ENCODE data around the gene GYS1.

GYS1 gene

DNA sequence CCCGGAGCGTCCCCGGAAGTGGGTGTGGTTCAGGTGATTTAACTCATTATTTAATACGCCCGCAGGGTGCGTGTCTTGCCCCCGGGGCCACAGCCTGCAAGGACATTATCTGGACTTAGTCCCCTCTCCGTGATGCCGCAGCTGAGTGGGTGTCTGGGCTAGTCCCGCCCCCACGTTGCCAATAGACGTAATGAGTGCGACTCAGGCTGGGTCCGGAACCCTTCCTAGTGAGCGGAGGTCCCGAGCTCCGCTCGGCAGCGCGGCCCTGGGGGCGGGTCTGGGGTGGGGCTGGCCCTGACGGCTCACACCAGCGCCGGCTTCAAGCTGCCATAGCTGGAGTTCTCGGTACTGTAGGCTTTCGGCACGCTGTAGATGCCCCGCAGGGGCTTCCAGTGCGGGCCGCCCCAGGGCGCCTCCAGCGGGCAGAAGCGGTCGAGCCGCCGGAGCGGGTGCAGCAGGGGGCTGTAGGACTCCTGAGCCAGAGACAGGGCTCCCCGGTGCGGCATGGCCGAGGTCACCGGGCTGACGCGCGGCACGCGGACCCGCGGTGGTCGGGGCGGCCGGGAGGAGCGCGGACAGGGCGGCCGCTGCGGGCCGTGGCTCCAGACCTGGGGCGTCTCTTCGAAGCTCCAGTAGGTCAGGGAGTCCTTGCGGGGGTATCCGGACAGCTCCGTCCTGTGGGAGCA, 24.7 kb upstream of the GYS1 start:
- DNase-seq, result peak; percentile 65

DNA sequence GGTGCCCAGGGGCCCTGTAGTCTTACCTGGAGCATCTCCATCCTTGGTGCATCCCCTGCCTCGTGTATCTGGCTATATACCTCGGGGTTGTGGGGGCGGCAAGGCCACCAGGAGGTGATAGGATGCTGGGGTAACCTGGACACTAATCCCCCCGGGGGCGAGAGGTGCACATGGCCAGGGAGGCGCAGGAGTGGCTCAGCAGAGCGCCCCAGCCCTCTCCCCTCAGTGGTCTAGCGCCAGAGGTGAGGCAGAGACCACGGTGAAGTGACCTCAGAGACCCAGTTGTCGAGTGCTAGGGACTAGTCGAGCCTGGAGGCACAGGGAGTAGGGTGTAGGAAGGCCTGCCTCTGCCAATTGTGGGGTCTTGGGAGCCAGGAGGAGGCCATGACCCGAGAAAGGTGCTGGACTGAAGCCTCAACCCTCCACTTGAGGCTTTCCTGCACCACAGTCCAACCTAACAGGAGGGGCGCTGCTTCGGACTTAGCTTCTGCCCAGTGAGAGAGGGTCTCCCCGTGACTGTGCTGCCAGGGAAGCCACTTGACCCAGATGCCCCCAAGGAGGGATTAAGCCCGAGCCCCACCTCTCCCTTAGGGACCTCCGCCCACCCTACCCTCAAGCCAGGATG, 24.0 kb upstream of the GYS1 start, which contains the start of gene LHB:
LHB (minus strand) TSS at position 51 of the 625 bp plus-strand sequence; CDS start at position 41, 10 bp downstream.
- no peak for DNase-seq

DNA sequence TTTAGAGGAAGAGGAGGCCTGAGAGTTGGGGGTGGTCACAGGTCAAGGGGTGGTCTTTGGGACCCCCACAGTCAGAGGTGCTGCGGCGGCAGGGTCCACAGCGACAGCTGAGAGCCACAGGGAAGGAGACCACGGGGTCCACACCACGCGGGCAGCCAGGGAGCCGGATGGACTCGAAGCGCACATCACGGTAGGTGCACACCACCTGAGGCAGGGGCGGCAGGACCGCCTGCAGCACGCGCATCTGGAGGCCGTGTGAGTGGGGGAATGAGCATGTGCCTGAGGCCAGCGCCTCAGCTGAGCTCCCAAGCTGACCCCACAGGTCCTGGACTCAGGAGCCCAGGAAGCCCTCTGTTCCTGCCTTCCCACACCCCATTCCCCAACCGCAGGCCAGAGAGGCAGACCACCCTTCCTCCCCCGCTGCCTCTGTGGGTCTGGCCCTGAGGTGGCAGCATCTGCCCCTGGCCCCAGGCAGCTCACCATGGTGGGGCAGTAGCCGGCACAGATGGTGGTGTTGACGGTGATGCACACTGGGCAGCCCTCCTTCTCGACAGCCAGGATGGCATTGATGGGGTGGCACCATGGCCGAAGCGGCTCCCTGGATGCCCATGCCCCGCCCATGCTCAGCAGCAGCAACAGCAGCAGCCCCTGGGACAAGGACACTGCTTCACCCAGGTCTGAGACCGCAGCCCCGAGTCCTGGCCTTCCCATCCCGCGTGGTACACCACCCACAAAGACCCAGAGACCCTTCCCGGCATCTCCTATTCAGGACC, 23.1 kb upstream of the GYS1 start:
- no peak for DNase-seq

DNA sequence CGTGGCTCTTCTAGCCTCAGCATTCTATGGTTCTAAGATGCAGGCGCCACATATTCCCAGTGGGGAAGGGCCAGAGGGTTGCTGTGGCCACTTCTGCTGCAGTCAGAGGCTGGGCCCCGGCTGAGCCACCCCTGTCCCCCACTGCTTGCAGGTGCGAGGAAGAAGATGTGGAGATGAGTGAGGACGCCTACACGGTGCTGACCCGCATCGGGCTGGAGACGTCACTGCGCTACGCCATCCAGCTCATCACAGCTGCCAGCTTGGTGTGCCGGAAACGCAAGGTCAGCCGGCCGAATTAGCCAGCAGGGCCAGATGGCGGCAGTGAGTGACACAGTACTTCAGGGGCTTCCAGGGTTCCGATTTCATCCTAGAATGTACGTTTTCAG, 21.8 kb upstream of the GYS1 start:
- no peak for DNase-seq

DNA sequence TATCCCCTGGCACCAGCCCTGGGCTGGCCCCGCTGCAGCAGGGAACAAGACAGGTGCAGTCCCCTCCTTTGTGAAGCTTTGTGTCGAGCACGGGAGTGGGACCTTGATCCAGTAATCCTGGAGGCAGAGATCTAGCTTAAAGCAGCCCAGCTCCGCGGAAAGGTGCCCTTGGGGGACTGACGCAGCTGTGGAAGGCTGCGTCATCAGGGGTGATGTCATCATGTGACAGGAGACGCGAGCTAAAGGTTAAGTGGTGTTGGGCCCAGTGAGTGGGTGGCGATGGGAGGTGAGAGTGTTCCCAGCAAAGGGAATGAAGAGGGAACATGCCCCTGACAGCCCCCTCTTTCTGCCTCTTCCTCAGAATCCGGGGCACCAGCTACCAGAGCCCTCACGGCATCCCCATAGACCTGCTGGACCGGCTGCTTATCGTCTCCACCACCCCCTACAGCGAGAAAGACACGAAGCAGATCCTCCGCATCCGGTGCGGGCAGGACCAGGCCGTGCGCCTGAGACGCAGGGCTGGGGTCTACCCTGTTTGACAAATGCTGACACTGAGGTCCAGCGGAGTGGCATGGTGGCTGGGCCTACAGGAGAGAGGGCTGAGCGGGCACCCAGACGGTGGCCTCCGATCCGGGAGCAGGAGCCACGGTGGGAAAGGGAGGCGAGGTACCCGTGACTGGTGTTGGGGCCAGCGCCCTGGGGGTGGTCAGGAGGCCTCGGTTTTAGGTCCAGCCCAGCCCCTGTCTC, 21.2 kb upstream of the GYS1 start:
- no peak for DNase-seq

DNA sequence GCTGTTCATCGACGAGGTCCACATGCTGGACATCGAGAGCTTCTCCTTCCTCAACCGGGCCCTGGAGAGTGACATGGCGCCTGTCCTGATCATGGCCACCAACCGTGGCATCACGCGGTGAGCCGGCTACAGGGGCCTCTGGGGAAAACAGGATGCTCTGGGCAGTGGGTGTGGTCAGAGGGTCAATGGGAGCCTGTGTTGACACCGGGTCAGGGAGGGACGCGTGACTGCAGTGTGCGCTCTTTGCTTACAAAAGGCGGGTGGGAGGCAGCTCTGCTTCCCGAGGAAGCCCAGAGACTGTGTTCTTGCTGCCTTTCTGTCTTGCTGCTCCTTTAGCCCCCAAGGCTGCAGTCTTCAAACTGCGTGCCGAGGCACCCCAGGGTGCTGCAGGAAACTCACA, 18.1 kb upstream of the GYS1 start:
- no peak for DNase-seq

DNA sequence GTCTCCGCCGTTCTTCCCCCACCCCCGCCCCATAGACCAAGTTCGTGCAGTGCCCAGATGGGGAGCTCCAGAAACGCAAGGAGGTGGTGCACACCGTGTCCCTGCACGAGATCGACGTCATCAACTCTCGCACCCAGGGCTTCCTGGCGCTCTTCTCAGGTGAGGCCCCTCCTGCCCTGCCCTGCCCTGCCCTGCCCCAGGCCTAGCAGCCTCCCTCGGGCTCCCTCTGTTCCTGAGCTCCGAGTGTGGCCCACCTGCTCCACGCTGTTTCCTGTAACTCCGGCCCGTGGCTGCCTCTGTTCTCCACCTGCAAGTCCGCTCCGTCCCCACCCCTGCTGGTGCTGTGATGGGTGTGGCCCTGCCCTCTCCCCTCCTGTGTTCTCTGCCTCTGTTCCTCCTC, 17.3 kb upstream of the GYS1 start:
- no peak for DNase-seq

DNA sequence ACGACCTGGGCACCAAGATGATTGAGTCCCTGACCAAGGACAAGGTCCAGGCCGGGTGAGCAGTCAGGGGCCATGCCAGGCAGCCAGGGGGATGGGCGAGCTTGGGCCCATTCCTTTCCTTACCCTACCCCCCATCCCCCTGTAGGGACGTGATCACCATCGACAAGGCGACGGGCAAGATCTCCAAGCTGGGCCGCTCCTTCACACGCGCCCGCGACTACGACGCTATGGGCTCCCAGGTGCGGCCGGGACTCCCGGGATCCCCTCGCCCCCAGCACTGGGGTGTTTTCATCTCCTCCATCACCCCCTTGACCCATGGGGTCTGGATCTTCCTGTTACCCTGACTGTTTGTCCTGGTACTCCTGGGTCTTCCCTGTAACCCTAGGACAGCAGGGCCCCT, 16.7 kb upstream of the GYS1 start:
- no peak for DNase-seq

DNA sequence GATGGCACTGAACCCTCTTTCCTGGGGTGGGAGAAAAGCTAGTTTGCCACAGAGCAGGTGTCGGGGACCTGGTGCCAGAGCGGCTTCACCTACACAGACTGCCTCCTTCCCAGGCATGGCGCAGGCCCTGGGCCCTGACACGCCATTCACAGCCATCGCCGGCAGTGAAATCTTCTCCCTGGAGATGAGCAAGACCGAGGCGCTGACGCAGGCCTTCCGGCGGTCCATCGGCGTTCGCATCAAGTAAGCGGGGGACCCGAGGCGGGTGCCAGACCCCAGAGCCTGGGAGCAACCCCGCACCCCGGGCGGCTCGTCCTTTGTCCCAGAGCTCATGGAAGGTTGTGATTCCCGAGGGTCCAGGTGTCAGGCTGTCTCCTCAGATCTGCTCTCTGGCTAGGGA, 13.8 kb upstream of the GYS1 start:
- DNase-seq, result no peak

DNA sequence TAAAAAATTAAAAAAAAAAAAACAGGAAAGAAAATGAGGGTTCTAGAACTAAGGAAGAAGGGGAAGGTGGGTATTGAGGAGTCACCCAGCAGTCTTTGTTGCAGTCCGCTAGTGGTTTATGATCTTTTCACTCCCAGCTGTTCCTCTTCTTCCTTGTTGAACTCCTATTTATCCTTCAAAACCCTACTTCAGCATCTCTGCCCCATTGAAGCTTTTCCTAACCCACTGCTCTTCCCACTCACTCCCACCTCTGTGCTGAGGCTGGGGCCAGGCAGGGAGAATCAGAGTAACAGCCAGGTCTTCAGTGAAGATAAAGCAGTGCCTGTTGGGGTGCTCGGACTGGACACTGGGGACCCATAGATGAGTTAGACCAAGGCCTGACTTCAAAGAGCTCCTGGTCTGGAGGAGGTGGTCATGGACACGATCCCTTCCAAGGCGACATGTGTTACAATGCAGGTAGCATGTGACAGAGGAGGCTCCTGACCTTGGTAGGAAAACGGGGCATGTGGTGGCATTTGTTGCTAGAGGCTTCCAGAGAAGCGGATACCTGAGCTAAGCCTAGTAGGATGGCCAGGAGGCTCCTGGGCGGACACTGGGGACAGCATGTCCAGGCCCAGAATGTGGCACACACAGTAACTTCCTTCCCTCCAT, 12.0 kb upstream of the GYS1 start:
- no peak for DNase-seq

DNA sequence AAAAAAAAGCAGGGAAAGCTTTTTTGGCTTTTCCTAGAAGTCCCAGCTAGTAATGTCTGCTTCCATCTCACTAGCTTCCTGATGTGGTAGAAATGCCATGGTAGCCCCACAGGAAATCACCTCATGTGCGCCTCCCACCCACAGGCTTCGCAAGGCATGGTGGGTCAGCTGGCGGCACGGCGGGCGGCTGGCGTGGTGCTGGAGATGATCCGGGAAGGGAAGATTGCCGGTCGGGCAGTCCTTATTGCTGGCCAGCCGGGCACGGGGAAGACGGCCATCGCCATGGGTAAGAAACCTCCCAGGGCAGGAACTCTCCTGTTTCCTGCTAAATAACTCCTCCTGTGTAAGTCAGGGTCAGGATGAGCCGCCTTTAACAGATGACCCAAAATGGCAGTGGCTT, 11.0 kb upstream of the GYS1 start:
- no peak for DNase-seq

DNA sequence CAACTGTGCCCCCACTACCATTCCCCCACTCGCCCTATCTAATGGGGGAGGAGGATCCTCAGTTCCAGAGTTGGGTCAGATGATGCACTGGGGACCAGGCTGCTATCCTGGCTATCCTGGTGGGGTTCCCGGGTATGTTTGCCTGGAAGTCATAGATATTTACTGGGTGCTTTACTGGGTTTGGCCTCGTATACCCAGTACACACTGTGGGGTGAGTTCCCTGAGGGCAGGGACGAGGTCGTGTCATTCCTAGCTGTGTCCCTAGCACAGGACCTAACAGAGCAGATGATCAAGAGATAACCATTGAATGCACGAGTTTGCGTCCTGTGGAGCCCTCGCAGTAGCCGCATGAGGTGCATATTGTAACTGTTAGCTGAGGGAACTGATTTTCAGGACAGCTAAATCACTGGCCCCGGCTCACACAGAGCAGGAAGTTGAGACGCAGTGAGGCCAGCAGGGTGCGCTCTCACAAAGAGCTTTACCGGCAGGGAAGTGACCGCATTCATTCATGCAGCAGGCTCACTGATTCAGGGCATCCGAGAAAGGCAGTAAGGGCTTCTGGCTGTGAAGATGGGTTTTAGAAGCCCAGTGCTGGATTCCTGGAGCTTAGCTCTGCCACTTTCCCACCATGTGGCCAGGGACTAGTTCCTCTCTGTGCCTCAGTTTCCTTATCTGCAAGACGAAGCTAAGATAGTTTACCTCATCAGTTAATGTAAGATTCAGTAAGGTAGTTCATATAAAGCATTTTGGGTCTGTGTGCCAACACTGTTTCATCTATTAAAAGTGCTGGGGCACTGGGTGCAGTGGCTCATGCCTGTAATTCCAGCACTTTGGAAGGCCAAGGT, 6.6 kb upstream of the GYS1 start:
- peak; percentile 50 for DNase-seq

DNA sequence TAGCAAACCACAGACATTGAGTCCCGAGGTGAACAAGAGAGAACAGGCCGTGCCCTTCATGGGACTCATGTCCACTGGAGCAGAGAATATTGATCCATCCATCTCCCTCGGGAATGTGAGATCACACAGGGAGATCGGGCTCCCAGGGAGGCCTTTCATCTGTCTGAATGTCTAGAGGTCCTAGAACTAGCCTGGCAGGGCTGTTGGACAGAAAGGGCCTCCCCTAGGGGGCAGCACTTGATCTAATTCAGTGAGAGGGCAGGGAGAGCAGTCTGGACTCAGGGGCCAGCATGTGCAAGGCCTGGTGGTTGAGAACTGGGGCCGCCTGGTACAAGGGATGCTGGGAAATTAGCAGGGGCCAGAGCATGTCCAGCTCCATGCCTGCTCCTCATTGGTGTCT, 4.9 kb upstream of the GYS1 start:
- DNase-seq, result no peak

DNA sequence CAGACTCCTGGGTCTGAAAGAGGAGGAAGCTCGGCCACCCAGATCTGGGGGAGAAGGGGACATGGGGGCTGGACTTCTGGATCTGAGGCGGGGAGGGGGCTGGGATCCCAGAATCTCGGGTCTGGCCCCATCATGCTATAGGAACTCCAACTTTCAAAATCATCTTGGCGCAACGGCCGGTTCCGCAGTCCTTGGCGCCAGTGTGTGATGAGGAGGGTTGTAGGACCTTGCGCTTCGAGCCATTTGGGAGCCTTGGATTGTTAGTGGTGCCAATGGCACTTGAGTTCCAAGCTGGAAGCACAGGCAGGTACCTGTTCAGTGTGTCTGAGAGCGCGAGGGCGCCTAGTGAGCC, 902 bp upstream of the GYS1 start:
- no peak for DNase-seq

DNA sequence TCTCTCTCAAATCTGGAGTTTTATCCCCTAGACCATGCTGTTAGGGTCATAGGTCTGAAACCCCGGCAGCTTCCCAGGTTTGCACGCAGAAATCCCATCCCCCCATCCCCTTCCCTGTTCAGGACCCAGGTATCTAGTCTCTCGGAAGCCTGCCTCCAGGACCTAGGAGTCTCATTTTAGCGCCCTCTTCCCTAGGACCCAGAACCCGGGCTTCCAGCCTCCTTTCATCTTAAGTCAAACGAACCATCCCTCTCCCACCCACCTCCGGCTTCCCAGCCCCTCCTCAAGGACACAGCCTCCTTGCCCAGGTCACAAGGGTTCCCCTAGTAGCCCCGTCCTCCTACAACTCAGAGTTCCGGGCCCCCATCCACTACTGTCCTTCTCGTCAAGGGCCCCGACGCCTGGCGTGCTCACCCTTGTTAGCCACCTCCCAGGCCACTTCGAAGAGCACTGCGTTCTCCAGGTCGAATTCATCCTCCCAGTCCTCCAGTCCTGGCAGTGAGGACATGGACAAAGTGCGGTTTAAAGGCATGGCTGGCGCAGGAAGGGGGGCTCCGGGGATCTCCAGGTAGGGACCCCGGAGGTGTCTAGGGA, 431 bp downstream of the GYS1 start:
- DNase-seq, result no peak

DNA sequence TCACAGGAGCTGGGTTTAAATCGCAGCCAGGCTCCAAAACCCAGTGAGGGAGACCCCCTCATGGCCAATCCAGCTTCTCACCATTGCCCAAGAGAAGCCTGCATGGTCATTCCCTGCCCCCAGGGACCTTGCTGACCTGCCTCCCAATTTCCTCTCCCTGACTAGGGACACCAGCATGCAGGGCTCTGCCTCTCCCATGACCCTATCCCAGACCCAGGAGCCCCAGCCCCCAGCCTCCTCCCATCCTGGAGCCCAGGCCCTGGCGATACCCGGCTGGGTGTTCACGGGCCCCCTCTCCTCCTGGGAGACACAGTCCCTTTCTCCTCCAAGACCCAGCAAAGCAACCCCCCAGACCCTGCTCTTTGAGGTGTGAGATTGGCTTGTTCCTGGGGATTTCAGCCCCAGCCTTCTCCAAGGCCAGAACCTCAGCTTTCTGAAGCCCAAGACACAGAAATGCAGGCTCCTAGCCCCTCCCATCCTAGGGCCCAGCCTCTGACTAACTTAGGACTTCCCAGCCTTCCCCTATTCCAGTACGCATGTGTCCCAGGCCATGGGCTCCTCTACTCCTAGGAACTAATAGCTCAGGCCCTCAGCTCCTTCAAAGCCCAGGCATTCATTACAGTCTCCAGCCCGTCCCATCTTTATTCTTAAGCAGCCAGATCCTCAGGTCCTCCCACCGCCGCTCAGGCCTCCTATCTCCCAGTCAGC, 1.1 kb downstream of the GYS1 start:
- no peak for DNase-seq

DNA sequence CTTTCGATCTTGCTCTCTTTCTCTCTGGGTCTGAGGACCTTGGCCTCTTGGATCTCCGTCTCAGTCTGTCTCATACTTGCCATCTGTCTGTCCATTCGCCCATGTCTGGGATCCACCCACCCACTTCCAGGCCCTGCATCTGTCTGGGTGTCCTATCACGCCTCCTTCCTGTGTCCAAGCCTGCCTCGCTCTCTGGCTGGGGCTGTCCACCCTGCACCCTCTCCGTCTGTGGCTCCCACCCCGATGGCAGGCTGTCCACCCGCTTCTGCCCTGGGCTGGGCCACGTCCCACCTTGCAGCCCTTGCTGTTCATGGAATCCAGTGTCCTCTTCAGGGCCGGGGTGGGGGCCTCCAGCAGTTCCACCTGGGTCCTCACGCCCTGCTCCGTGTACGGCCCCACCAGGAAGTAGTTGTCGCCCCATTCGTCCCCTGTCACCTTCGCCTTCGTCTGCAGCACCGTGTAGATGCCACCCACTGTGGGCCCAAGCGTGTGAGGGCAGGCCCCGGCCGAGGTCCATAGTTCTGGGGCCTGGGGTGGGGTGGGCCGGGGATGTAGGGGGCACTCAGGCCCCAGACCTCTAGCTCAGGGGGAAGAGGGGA, 2.0 kb downstream of the GYS1 start:
- DNase-seq, result no peak

DNA sequence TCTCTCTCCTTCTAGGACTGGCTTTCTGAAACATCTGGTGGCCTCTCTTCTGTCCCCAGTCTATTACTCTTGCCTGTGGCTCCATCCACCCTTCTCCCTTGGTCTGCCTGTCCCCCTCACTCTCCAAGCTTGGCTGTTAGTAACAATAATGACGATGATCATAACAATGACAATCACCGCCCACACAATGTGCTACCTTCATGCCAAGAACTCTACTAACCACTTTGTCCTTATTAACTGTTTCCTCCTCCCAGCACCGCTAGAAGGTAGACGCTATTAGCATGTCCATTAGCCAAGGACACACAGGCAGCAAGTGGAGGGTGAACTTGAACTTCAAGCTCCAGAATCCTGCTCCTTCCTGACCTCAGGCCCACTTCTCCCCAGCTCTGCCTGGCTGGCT, 2.7 kb downstream of the GYS1 start:
- DNase-seq, result no peak

DNA sequence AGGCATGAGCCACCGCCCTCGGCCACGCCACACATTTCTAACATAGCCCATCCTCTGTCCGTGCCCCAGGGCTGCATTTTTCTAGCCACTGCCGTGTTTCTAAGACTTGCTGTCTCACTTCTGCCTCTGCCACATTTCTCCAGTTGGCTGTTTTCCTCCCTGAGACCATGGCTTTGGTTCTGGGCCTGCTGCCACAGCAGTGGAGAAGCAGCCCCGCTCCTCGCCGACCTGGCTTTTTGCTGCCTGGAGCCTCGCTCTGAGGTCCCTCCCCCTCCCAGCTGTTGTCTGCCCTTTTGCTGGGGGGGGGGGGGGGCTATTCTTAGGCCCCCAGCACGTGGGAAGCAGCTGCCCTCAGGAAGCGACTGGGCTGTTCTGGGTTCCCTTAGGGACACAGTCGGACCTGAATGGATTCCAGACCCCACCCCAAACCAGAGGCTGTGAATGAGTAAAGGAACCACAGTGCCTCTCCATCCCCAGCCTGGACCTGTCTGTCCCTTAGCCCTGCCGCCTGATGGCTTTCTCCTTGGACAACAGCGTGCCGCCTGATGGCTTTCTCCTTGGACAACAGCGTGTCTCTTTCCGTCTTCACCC, 3.3 kb downstream of the GYS1 start:
- DNase-seq, result no peak

DNA sequence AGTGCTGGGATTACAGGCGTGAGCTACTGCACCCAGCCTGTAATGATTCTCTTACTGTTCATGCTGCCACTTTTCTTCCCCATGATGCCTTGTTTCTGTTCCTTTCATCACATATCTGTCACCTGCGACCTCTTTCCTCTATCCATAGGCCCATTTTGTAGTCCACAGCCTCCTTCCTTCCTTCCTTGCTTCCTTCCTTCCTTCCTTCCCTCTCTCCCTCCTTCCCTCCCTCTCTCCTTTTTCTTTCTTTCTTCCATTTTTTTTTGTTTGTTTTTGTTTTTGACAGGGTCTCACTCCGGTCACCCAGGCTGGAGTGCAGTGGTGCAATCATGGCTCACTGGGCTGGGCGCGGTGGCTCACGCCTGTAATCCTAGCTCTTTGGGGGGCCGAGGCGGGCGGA, 4.2 kb downstream of the GYS1 start:
- no peak for DNase-seq

Measured in retina (tissue), 1 donor.